HG03469 (cell line): ENCODE measurements around the gene NPAS3.

Experiments
- ATAC-seq: cut with Tn5 transposase; IDR thresholded peaks from one replicate; pipeline ENCODE4 v1.9.1; 2021; ENCODE audit warnings: mild to moderate bottlenecking, moderate library complexity, moderate number of reproducible peaks; ENCODE audit not compliant: unreplicated experiment

Gene NPAS3

GRCh38 chr14:32938719-32939253 lies at the start of gene NPAS3:
NPAS3 (plus strand) TSS chr14:32938879.
- no peak for ATAC-seq

GRCh38 chr14:32896979-32897697 lies 41.5 kb upstream of the NPAS3 start:
- ATAC-seq: no peak

DNA sequence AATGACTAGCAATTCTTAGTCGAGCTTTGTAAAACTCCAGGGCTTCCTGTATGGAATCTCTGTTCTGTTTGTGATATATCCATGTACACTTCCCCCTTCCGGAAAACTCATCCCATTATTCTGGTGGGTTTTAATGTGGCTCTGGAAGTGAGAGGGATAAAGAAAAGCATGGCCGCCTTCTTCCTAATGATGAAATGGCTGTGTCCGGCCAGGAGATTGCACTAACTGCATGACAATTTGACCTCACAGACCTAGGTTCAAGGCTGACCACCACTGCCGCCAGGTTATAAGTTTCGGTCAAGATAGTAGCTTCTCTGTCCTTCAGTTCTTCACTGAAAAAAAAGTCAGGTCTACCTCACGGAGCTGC lies 41.0 kb upstream of the NPAS3 start:
- ATAC-seq: no peak

DNA sequence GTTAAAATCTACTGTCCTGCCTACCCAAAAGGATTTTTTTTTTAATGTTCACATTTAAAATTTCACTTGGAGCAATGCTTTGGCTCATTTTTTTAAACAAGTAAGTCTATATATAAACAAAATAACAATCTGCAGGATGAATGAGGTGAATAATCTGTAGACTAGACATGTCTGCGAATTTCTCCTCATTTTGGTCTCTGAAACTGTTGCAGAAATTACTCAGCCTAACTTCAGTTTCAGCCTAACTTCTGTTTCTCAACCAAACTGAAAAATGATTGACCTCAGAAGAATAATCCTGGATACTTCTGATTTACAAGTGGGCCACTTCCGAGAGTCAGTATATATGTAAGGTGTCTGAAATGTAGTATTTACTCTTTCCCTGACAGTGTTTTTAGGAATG lies 39.8 kb upstream of the NPAS3 start:
- no peak for ATAC-seq

- no peak for ATAC-seq
Observed at GRCh38 chr14:32900547-32900946, 38.1 kb upstream of the NPAS3 start.

DNA sequence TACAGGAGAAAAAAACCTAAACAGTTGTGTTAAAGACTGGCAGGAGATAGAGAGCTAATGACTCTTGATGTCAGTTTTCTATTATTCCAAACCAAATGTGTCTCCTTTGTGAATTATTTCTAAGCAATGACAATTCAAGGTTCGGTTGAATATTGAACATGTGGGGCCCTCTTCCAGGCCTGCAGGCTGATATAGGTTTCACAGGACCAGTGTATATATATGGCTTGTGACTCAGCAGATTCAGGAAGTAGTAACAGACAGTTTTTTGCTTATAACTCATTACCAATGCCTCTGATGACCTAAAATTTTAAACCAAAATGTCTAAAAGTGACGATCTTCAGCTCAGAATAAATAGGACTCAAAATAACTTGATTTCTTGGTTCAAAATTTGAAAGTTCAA lies 33.7 kb upstream of the NPAS3 start:
- ATAC-seq: no peak

DNA sequence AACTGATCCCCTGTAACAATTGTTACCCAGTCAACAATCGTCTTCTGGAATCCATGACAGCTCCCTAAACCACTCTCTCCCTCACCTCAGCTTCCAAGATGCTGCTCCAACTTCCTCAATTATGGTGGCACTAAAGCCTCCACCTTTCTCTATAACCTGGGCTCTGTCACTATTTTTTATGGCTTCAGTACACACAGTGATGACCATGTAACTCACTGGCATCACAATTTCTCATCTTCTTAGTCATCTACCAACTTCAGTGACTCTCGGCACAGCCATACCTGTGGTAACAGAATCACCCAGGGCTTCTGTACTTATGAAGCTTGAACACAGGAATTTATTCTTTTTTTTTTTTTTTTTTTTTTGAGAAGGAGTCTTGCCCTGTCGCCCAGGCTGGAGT lies 32.0 kb upstream of the NPAS3 start:
- ATAC-seq: no peak

- no peak for ATAC-seq
Observed at GRCh38 chr14:32908196-32909084, 30.2 kb upstream of the NPAS3 start.

- no peak for ATAC-seq
Observed at GRCh38 chr14:32913725-32914124, 25.0 kb upstream of the NPAS3 start.

DNA sequence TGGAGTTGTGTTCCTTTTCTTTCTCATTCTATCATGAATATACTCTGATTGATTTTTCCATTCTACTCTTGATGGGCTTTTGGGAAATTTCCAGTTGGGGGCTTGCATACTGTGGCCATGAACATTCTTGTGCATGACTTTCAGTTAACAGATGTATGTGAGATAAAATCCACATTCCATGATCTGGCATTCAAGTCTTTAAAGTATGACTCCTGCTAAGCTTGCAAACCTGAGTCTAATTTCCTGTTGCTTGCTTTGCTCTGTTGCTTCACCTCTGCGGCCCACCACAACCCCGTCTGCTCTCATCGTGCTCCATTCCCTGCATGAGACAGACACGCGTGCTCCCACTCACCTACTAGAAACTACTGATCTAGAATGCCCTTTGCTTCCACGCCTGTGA lies 24.3 kb upstream of the NPAS3 start:
- ATAC-seq: no peak

DNA sequence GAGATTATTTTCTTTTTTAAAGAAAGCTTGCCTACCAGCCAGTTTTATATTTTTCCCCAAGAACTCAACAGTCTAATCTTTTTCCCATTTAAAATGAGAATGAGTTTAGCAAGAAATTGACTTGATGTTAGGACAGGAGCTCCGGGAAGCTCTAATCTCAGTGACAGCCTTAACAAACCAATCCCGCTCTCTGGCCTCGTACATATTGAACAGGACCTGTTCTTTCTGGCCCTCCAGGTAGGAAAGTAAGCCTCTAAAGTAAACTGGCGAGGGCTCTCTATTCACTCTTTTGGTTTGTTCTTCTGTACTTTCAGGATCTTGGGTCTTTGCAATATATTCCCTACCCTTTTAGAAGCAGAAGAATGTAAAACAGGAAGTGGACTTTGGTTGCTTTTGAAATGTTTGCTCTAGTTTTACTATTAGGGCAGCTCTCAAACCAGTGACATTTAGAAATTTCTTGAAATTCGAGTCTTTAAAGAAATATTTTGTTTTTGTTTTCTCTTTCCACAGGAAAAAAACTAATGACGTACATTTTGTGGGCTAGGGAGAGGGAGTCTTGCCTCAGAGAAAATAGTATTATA lies 17.9 kb upstream of the NPAS3 start:
- ATAC-seq: no peak

GRCh38 chr14:32925439-32925838 lies 13.2 kb upstream of the NPAS3 start:
- ATAC-seq: no peak

GRCh38 chr14:32932302-32932913 lies 6.3 kb upstream of the NPAS3 start:
- ATAC-seq: no peak

DNA sequence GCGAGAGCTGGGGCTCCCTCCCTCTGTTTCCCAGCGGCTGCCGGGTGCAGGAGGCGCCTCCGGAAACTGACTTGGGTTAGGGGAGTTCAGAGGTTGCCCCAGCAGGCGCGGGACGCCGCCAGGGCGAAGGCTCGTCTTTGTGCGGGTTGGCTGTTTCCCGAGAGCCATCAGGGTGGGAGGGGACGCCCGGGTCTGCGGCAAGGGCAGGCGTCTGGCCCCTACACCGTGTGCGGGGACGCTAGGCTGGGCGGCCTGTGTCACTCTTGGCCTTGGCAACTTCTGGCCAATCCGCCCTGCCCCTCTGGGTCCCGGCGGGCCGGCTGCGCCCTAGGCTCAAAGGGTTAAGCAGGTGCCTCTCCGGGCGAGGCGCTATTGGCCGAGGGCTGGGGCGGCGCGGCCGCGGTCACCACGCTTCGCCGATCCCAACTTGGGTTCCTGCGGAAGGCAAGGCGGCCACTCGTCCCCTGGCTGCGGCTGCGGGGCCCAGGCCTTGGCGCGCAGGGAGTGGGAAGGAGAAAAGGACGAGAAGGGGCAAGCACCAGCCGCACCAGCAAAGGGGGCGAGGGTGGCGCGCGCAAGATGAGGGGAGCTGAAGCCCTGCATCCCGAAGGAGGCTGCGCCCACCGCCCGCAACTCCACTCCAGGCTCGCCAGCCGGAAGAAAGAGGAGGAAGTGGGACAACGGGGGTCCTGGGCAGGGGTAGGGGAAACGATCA lies 5.6 kb upstream of the NPAS3 start:
- no peak for ATAC-seq

DNA sequence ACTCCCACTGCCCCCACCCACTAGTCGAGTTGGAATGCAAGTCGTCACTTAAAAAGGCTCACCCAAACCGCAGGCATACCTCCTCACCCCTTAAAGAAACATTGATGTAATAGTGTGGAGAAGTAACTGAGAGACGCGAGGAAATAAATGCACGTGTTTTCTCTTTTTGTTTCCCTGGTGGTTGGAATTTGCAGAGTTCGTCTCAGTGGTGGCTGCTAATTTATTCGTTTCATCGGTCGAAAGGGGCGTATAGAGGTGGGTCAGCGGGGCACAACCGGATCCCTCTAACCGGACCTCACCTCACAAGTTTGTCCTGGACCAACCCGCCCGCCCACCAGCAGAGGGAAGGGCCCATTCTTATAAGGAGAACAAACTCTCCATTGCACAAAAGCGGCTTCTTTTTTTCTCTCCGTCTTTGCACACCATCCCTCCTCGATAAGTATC lies 5.0 kb upstream of the NPAS3 start:
- no peak for ATAC-seq

GRCh38 chr14:32934073-32934880 lies 4.4 kb upstream of the NPAS3 start:
- ATAC-seq: no peak

DNA sequence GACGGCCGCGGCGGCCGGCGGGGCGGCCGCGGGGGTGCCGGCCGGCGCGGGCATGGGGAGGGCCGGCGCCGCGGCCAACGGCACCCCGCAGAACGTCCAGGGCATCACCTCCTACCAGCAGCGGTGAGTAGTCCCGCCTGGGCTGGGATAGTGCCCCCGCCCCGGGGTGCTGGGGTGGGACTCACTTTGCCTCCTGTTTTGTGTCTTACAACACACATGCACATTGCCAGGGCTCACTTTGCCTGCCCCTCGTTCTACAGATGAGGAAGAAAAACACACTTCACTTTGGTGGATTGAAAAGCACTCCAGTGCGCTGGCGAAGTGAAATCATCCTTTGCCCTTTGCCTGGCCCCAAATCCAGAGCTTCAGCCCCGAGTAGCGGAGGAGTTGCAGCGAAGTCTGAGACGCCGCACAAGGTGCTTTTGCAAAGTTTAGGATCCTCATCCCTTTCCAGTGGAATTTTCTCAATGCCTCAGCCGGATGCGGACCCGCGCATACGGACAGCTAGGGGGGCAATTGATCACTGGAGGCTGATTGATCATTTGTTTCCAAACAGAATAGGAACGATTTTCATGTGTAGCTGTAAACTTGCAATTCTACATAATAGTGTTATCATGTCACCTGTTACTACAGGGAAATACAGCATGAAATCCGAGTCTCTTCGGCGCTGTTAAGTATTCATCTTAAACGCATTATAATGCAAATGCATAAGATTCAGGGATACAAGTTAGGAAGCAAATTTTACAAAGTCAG lies 3.6 kb upstream of the NPAS3 start:
- no peak for ATAC-seq

- ATAC-seq: no peak
Observed at GRCh38 chr14:32939254-32940065, 781 bp downstream of the NPAS3 start.
